ENCODE results near the gene GLIS2.

GLIS2 gene

GRCh38 chr16:4385789-4386450, 70.1 kb downstream of the GLIS2 start:
- DNase-seq: no peak

GRCh38 chr16:4386451-4386805, 70.6 kb downstream of the GLIS2 start:
- DNase-seq: no peak

DNA sequence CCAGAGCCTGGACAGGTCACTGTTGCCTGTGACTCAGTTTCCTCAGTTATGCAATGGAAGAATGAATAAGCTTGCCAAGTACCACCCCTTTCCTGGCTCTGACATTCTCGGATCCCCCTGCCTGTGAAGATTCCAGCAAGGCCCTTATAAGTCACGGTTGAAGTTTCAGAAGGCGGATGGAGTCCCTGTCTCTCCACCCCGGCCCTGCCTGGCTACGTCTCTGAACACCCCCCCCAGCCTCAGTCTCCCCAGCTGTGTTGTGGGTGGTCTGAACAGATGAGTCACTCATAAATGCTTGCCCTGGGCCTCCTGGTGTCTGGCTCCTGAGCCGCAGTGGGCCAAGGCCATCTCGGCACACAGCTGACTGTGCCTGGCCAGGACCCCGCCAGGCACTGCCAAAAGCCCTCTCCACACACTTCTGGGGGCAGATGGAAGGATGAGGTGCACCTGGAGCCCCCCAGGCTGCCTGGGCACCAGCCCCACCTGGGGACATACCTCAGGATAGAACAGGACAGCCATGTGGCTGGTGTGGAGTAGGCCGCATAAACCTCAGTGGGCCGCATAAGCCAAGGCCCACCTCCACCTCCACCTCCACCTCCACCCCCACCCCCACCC, 71.2 kb downstream of the GLIS2 start:
- DNase-seq: no peak

DNA sequence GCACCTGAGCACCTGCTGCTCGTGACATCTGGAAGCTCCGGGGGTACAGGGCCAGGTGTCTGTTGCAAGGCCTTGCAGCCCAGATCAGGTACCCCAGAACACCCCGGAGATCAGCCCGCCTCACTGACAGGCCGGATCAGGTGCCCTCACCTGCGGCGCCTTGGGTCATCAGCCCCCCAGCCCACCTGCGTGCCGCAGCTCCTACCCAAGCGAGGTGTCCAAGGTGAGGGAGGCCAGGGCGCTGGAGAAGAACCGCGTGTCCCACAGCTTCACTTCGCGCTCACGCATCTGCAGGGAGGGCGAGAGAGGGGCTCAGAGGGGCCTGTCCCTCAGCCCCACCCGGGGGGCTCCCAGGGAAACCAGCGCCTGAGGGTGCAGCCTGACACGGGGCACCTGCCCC, 71.9 kb downstream of the GLIS2 start:
- no peak for DNase-seq

GRCh38 chr16:4388271-4389021, 72.6 kb downstream of the GLIS2 start:
- no peak for DNase-seq
